GM19455 (cell line): ENCODE measurements around the gene ENO4.

Experiments used
- ATAC-seq: cut with Tn5 transposase; IDR thresholded peaks from one replicate; pipeline ENCODE4 v1.9.1; 2021; ENCODE audit not compliant: unreplicated experiment

ENO4 gene

DNA sequence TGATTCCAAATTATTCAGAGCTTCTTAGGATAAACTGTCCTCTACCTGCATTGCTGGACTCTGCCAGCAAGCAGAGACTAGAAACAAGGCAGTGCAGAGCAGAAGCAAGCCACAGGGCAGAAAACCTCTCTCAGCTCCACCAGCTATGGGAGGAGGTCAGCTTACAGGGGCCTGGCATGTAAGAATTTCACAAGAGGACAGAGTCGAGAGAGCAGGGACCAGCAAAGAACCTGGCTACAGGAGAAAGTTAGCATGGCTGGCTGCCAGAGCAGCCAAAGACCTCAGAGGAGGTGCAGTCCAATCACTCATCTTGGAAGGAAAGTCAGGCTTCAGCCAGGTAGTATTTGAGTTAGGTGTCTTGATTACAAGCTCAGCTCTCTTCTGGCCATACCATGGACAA lies 62.9 kb downstream of the ENO4 start:
- ATAC-seq, result no peak

DNA sequence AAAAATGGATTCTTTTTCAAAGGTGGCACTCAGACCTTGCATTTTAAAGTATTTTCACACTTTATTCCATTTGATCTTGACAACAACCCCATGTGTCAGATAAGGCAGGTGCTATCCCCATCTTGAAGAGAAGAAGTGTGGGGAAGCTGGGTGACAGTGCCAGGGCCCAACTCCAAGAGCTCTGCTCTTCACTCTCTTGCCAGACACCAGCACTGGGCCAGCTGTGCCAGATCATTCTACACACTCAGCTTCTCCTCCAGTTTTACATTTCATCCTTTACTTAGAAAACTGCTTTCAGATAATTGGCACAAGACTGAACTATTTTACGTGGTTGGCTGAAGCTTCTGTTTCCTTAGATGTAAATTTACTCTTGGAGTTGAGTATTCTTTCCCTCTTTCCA lies 64.4 kb downstream of the ENO4 start:
- no peak for ATAC-seq

DNA sequence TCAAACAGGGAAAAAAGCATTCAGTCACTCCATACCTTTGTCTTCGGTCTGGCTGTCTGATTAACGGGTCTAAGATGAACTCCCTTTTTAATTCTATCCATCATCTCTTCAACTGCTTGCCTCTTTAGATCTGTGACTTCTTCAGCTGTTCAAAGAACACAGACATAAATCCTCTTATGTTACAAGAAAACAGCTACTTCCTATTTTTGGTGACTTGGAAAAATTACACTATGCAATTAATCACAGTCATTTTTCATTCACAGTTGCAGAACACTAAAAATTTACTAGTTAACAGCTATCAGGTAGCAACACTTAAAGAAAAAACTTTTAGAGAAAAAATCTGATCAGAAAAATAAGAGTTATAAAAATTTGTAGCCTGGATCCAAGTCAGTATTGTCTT lies 66.0 kb downstream of the ENO4 start:
- no peak for ATAC-seq

DNA sequence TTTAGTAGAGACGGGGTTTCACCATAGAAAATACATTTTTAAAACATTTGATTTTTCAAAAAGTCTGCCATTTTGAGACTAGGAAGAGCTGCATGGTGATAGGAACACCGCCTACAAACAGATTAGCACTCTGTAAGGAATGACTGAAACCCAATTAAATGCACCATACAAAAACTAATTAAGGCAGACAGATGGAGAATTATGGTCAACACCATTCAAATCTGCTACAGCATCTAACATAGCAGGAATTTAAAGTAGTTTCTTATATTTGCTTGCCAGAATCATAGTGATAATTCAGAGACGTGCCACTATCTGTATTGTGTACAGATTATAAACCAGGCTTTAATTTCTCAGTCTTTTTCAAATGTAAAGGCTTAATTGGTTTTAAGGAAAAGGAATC lies 68.2 kb downstream of the ENO4 start:
- no peak for ATAC-seq

DNA sequence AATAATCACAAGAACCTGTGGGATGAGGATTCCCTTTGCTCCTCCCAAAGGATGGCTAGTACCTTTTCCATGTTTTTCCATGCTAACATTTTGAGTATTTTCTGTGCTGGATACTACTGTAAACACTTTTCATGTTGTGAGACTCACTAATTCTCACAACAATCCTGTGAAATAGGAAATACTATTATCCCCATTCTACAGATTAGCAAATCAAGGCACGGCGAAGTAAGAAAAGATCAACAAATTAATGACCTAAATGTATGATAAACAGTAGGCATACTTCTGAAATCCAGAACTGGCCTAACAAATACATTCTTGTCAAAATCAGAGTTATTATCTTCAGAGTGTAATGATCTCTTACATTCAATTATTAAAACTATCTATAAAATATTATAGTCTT lies 69.3 kb downstream of the ENO4 start:
- ATAC-seq, result no peak

DNA sequence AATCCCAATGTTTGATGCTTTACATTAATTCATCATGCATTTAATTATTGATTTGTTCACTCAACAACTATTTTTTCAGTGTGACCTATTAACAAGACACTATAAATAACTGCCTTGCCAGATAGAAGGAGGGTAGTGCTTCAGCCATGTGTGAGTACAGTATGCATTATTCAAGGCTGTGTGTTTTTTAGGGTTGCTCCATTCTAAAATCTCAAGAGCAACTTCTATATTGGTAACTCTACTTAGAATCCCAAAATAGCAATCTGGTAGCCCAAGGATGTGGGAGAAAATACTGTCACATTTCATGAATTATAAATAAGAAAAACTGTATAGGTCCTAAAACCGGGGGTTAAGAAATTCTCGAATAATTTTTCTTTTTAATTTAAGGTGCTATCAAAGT lies 69.9 kb downstream of the ENO4 start:
- no peak for ATAC-seq

DNA sequence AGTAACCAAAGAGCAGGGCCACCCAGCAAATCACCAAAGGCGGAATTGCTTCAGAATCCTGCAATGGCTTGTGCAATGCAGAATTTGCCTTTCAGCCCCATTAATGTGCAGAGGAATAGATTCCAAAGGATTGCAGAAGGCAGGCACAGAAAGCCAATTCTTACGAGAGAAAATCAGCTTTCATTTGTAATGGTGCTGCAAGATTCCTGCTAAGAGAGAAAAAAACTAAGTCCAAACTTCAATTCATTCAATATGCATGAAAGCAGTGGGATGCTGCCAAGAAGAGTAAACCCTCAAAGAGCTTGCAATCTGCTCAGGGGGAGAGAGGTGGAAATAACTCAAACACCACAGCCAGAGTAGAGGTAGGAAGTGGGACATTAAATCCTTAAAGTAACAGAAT lies 70.4 kb downstream of the ENO4 start:
- ATAC-seq, result no peak

DNA sequence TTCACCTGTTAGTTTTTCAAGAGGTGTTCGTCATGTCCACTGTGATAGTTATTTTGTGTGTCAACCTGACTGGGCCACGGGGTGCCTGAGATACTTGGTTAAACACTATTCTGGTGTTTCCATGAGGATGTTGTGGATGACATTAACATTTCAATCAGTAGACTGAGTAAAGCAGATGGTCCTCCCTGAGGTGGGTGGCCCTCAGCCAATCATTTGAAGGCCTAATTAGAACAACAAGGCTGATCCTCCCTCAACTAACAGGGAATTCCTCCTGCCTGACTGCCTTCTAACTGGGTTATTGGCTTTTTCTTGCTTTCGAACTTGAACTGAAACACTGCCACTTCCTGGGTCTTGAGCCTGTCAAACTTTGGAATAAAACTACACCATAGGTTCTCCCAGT lies 75.8 kb downstream of the ENO4 start:
- ATAC-seq, result no peak

DNA sequence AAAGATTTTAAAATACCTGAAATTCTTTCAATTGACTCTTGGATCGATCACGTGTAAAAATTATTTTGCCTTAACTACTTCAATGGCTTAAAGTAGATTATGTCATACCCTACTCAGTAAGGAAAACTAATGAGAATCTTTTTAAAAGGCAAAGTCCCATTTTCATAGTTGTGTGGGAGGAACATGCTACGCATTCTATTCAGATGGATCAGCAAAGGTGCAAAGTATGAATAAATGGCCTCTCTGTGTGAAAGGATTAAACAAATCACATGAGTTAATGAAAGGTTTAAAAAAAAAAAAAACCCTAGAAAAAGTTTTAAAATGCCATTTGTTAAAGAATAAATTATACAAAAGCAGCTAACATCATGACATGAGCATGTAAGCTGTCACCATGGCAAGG lies 77.1 kb downstream of the ENO4 start:
- no peak for ATAC-seq

DNA sequence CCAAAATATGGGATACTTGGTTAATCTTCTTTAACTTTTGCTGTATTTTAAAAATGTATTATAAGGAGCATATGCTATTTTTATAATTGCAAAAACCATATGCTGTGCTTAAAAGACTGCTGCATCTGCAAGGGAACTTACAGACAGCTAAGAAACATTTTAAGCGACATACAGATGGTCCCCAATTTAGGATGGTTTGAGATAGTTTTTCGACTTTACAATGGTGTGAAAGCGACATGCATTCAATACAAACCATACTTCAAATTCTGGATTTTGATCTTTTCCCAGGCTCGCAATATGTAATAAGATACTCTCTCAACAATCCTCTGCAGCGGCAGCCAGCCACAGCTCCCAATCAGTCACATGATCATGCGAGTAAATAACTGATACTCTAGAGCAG lies 82.5 kb downstream of the ENO4 start:
- ATAC-seq, result no peak
